Hematopoietic multipotent progenitor cell treated with erythropoietin and hydrocortisone succinate and interleukin-3 and kit ligand, for 4 days (in vitro differentiated cells): ENCODE data around the gene PAK5.

Source experiments
- DNase-seq: peaks from one replicate; pipeline ENCODE4 v3.0.0-alpha.2; 2015

Gene PAK5

GRCh38 chr20:9775176-9775575 lies 63.7 kb downstream of the PAK5 start:
- no peak for DNase-seq

- DNase-seq: no peak
These were observed 68.9 kb downstream of the PAK5 start for GRCh38 chr20:9769954-9770353.

GRCh38 chr20:9761476-9761875 lies 77.4 kb downstream of the PAK5 start:
- no peak for DNase-seq

- no peak for DNase-seq
These were observed 79.5 kb downstream of the PAK5 start for GRCh38 chr20:9759392-9759791.

GRCh38 chr20:9758752-9759151 lies 80.1 kb downstream of the PAK5 start:
- no peak for DNase-seq

- no peak for DNase-seq
These were observed 82.2 kb downstream of the PAK5 start for GRCh38 chr20:9756660-9757059.

- DNase-seq: no peak
These were observed 83.6 kb downstream of the PAK5 start for GRCh38 chr20:9755301-9755700.

GRCh38 chr20:9744551-9744950 lies 94.3 kb downstream of the PAK5 start:
- DNase-seq: no peak

GRCh38 chr20:9743871-9744270 lies 95.0 kb downstream of the PAK5 start:
- DNase-seq: no peak

- DNase-seq: no peak
These were observed 96.1 kb downstream of the PAK5 start for GRCh38 chr20:9742821-9743220.

- DNase-seq: no peak
These were observed 96.9 kb downstream of the PAK5 start for GRCh38 chr20:9741996-9742395.

- DNase-seq: no peak
These were observed 98.4 kb downstream of the PAK5 start for GRCh38 chr20:9740486-9740885.

GRCh38 chr20:9739991-9740390 lies 98.9 kb downstream of the PAK5 start:
- DNase-seq: no peak

- DNase-seq: peak; percentile 0
These were observed 102.5 kb downstream of the PAK5 start for GRCh38 chr20:9736373-9736772.

GRCh38 chr20:9723501-9724202 lies 115.2 kb downstream of the PAK5 start:
- no peak for DNase-seq

GRCh38 chr20:9711872-9712271 lies 127.0 kb downstream of the PAK5 start:
- DNase-seq: no peak

- no peak for DNase-seq
These were observed 128.2 kb downstream of the PAK5 start for GRCh38 chr20:9710685-9711084.

GRCh38 chr20:9705722-9706476 lies 133.0 kb downstream of the PAK5 start:
- DNase-seq: no peak

- no peak for DNase-seq
These were observed 139.7 kb downstream of the PAK5 start for GRCh38 chr20:9699181-9699580.

- no peak for DNase-seq
These were observed 149.8 kb downstream of the PAK5 start for GRCh38 chr20:9689041-9689440.

GRCh38 chr20:9686866-9687265 lies 152.0 kb downstream of the PAK5 start:
- no peak for DNase-seq

- DNase-seq: no peak
These were observed 152.4 kb downstream of the PAK5 start for GRCh38 chr20:9686455-9686854.

- no peak for DNase-seq
These were observed 152.9 kb downstream of the PAK5 start for GRCh38 chr20:9686001-9686400.

- no peak for DNase-seq
These were observed 153.9 kb downstream of the PAK5 start for GRCh38 chr20:9685011-9685410.
